Caco-2 (cell line): ENCODE results near the gene ARMC5. TPM values are rescaled to one million over a fixed set of nuclear protein-coding genes. Genes with fewer than 3 reads are reported as not detected.

Experiments
- BruUV-seq: library from RNA; stranded (reverse); fragments of 400-500 nt; replicated peaks from 2 replicates; lab custom pipeline; 2021; lab: Mats Ljungman, UMichigan
- CTCF ChIA-PET: fragments of 300-600 bp; sonication (Branson Sonifier 250); formaldehyde crosslinking; loops from one replicate; lab custom pipeline; 2022; ENCODE audit warnings: antibody characterized with exemption; lab: Charles Lee
- POLR2A ChIA-PET: fragments of 300-600 bp; sonication (Branson Sonifier 250); formaldehyde crosslinking; loops from one replicate; lab custom pipeline; 2022; ENCODE audit warnings: antibody characterized with exemption; lab: Charles Lee
- DNase-seq, 2 experiments: peaks; one replicate each; pipeline versions ENCODE4 v3.0.0 to v3.0.0-alpha.2; 2020 to 2022
- H3K27me3 ChIP-seq: replicated peaks from 2 replicates; pipeline ENCODE4 v1.6.0; 2011; ENCODE audit warnings: low read length; ENCODE audit not compliant: control insufficient read depth, insufficient read depth
- H3K36me3 ChIP-seq: 2 replicates; pipeline ENCODE4 v1.5.1; 2011; ENCODE audit warnings: low read length; ENCODE audit not compliant: control insufficient read depth, insufficient read depth
- H3K4me1 ChIP-seq: fragments of 250-450 bp; sonication (Bioruptor Pico); 2 replicates; pipeline ENCODE4 v1.5.1; 2020; ENCODE audit warnings: mild to moderate bottlenecking
- H3K4me3 ChIP-seq: 2 replicates; pipeline ENCODE4 v1.5.1; 2011; ENCODE audit warnings: low read depth, mild to moderate bottlenecking, control low read depth, low read length
- H3K9me3 ChIP-seq: fragments of 250-450 bp; sonication (Bioruptor Pico); 2 replicates; pipeline ENCODE4 v1.5.1; 2020; ENCODE audit warnings: mild to moderate bottlenecking, moderate library complexity
- H3K27ac Mint-ChIP-seq: one replicate; pipeline ENCODE4 v1.8.0; 2022; ENCODE audit warnings: mixed read lengths; ENCODE audit not compliant: unreplicated experiment
- H3K27me3 Mint-ChIP-seq: one replicate; pipeline ENCODE4 v1.8.0; 2022; ENCODE audit warnings: mixed read lengths; ENCODE audit not compliant: insufficient read depth, unreplicated experiment
- H3K36me3 Mint-ChIP-seq: one replicate; pipeline ENCODE4 v1.8.0; 2022; ENCODE audit warnings: mild to moderate bottlenecking, mixed read lengths; ENCODE audit not compliant: insufficient read depth, unreplicated experiment
- H3K4me1 Mint-ChIP-seq: one replicate; pipeline ENCODE4 v1.8.0; 2022; ENCODE audit warnings: low read depth, mixed read lengths; ENCODE audit not compliant: unreplicated experiment
- H3K4me3 Mint-ChIP-seq: one replicate; pipeline ENCODE4 v1.8.0; 2022; ENCODE audit warnings: mild to moderate bottlenecking, moderate library complexity, mixed read lengths; ENCODE audit not compliant: unreplicated experiment
- H3K9me3 Mint-ChIP-seq: one replicate; pipeline ENCODE4 v1.8.0; 2022; ENCODE audit warnings: mixed read lengths; ENCODE audit not compliant: unreplicated experiment
- intact Hi-C: fragments of 100-400 bp; cut with micrococcal nuclease; formaldehyde crosslinking; loops from one replicate; pipeline ENCODE4 v1.10.0; 2022; ENCODE audit not compliant: unreplicated experiment
- total RNA-seq: library from RNA; stranded (reverse); gene quantifications from 2 replicates; pipeline ENCODE4 v1.2.3, GENCODE V29; 2022
- TF ChIP-seq, protein P1 (sequence below), 2 experiments: fragments of 200-600 bp in 1 of 2; IDR thresholded peaks; 1 replicate in 1 of 2; 2 replicates in 1 of 2; pipeline versions ENCODE4 v1.5.1 to v1.8.0; 2011 to 2022; ENCODE audit warnings: antibody characterized with exemption in 1 of 2, control low read depth in 1 of 2, inconsistent platforms in 1 of 2, low read depth in 1 of 2, low read length in 1 of 2, mild to moderate bottlenecking in 1 of 2, moderate library complexity in 1 of 2; ENCODE audit not compliant: insufficient read depth in 1 of 2, severe bottlenecking in 1 of 2, unreplicated experiment in 1 of 2

The ARMC5 gene
- total RNA-seq, 1 experiment from 2014 or later, result 10.2 TPM

DNA sequence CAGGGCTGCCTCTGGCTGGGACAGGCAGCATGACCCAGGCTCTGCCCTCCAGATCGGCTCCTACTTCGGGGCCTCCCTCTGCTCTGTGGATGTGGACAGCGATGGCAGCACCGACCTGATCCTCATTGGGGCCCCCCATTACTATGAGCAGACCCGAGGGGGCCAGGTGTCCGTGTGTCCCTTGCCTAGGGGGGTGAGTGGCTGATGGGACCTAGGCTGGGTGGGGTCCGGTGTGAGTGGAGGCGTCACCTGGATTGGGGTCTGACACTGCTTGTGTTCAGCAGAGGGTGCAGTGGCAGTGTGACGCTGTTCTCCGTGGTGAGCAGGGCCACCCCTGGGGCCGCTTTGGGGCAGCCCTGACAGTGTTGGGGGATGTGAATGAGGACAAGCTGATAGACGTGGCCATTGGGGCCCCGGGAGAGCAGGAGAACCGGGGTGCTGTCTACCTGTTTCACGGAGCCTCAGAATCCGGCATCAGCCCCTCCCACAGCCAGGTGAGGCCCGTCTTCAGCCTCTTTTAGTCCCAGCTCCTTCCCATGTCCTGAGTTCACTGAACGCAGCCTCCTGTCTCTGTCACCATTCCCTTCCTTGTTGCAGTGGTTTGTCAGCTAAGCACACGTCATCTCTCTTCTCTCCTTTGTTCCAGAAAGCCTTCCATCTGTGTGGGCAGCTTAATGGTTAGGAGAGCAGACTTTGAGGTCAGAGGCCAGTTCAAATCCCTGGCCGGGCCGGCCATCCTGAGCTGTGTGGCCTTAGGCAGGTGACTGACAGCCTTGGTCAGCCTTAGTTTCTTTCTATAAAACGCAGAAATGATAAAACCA lies 48.1 kb upstream of the ARMC5 start:
- DNase-seq, result no peak
- intact Hi-C loops, result no loop called here
- no peak overlapping the region for H3K27ac Mint-ChIP-seq
- no peaks in the 10 kb centered on the region for H3K9me3 Mint-ChIP-seq
- ChIA-PET CTCF (no interaction called here), POLR2A (no interaction called here)
- no peaks in the 10 kb centered on the region for H3K36me3 Mint-ChIP-seq
- H3K27me3 Mint-ChIP-seq, result peaks cover 31% of the 10 kb centered on the region
- no peaks in the 10 kb centered on the region for H3K27me3 ChIP-seq
- H3K4me3 ChIP-seq, result no peak overlapping the region
- TF ChIP-seq, protein P1, sequence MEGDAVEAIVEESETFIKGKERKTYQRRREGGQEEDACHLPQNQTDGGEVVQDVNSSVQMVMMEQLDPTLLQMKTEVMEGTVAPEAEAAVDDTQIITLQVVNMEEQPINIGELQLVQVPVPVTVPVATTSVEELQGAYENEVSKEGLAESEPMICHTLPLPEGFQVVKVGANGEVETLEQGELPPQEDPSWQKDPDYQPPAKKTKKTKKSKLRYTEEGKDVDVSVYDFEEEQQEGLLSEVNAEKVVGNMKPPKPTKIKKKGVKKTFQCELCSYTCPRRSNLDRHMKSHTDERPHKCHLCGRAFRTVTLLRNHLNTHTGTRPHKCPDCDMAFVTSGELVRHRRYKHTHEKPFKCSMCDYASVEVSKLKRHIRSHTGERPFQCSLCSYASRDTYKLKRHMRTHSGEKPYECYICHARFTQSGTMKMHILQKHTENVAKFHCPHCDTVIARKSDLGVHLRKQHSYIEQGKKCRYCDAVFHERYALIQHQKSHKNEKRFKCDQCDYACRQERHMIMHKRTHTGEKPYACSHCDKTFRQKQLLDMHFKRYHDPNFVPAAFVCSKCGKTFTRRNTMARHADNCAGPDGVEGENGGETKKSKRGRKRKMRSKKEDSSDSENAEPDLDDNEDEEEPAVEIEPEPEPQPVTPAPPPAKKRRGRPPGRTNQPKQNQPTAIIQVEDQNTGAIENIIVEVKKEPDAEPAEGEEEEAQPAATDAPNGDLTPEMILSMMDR (IDR thresholded peaks at IDR 0.05; ENCODE audit: insufficient read depth in 1 of 2, low read depth in 1 of 2, low read length in 1 of 2, severe bottlenecking in 1 of 2, unreplicated experiment in 1 of 2), result no peak
- no peaks in the 10 kb centered on the region for H3K9me3 ChIP-seq
- no peak overlapping the region for H3K4me3 Mint-ChIP-seq
- BruUV-seq, result no TSS peak
- no peaks in the 10 kb centered on the region for H3K4me1 Mint-ChIP-seq
- H3K36me3 ChIP-seq, result no peaks in the 10 kb centered on the region
- no peaks in the 10 kb centered on the region for H3K4me1 ChIP-seq

DNA sequence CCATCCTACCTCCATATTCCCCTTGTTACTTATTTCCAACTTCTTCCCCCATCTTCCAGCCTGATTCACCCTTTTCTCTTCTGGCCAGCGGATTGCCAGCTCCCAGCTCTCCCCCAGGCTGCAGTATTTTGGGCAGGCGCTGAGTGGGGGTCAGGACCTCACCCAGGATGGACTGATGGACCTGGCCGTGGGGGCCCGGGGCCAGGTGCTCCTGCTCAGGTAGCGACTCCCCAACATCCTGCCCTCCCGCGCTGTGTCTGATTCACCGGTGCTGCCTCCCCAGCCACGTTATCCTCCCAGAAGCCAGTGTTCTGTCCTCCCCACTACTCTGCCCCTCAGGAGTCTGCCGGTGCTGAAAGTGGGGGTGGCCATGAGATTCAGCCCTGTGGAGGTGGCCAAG lies 46.6 kb upstream of the ARMC5 start:
- Mint-ChIP-seq H3K27me3 (peaks cover 31% of the 10 kb centered on the region), H3K27ac (no peak overlapping the region), H3K4me3 (no peak overlapping the region), H3K9me3 (no peaks in the 10 kb centered on the region), H3K4me1 (no peaks in the 10 kb centered on the region), H3K36me3 (no peaks in the 10 kb centered on the region)
- Histone ChIP-seq H3K9me3 (no peaks in the 10 kb centered on the region), H3K27me3 (no peaks in the 10 kb centered on the region), H3K36me3 (no peaks in the 10 kb centered on the region), H3K4me1 (no peaks in the 10 kb centered on the region), H3K4me3 (no peak overlapping the region)
- no TSS peak for BruUV-seq
- DNase-seq, result no peak
- CTCF ChIA-PET, result no interaction called here
- intact Hi-C loops, result no loop called here
- TF ChIP-seq, protein P1 (IDR thresholded peaks at IDR 0.05; ENCODE audit: insufficient read depth in 1 of 2, low read depth in 1 of 2, low read length in 1 of 2, severe bottlenecking in 1 of 2, unreplicated experiment in 1 of 2), result no peak
- POLR2A ChIA-PET, result no interaction called here

DNA sequence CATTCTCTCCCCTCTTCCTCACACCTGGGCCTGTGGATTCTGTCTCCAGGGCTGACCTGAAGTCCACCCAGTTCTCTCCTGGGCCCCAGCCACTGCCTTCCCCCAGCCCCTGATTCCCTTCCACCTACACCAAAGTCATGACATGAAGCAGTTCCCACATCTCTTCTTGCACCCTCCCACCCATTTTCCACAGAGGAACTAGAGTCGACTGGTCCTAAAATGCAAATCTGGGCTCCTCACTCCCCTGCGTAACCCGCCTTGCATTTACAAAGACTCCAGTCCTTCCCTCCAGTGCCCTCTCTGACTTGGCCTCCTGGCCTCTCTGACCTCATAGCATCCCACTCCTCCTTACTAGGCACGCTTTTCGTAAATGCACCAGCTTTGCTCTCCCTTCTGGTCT lies 45.9 kb upstream of the ARMC5 start:
- H3K27ac Mint-ChIP-seq, result no peak overlapping the region
- H3K4me3 ChIP-seq, result no peak overlapping the region
- no peak overlapping the region for H3K4me3 Mint-ChIP-seq
- POLR2A ChIA-PET, result no interaction called here
- BruUV-seq, result no TSS peak
- H3K36me3 ChIP-seq, result no peaks in the 10 kb centered on the region
- H3K36me3 Mint-ChIP-seq, result no peaks in the 10 kb centered on the region
- peaks cover 30% of the 10 kb centered on the region for H3K27me3 Mint-ChIP-seq
- no peaks in the 10 kb centered on the region for H3K27me3 ChIP-seq
- no peaks in the 10 kb centered on the region for H3K4me1 Mint-ChIP-seq
- H3K4me1 ChIP-seq, result no peaks in the 10 kb centered on the region
- TF ChIP-seq, protein P1 (IDR thresholded peaks at IDR 0.05; ENCODE audit: insufficient read depth in 1 of 2, low read depth in 1 of 2, low read length in 1 of 2, severe bottlenecking in 1 of 2, unreplicated experiment in 1 of 2), result no peak
- H3K9me3 Mint-ChIP-seq, result no peaks in the 10 kb centered on the region
- CTCF ChIA-PET, result no interaction called here
- intact Hi-C loops, result no loop called here
- H3K9me3 ChIP-seq, result no peaks in the 10 kb centered on the region
- DNase-seq, result no peak
